Activated T-cell treated with anti-CD3 and anti-CD28 coated beads, Interleukin-2, amount 50 U/mL, for 1 hour (primary cell): ENCODE results near the gene DLG3.

Source experiments
- DNase-seq: peaks from one replicate; pipeline ENCODE4 v3.0.0-alpha.2; 2020

Gene DLG3

GRCh38 chrX:70527053-70527452 lies 82.4 kb downstream of the DLG3 start:
- DNase-seq, result no peak

GRCh38 chrX:70527610-70528345 lies 83.1 kb downstream of the DLG3 start:
- DNase-seq, result no peak

DNA sequence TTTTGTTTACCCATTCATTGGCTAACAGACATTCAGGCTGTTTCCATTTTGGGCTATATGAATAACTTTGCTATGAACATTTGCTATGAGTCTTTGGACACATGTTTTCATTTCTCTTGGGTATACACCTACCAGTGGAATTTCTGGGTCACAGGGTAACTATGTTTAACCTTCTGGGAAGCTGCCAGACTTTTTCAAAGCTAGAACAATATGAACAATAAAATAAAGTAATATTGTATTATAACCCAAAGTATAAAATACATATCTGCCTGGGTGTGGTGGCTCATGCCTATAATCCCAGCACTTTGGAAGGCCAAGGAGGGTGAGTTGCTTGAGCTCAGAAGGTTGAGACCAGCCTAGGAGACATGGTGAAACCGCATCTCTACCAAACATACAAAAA lies 90.6 kb downstream of the DLG3 start:
- DNase-seq, result no peak

DNA sequence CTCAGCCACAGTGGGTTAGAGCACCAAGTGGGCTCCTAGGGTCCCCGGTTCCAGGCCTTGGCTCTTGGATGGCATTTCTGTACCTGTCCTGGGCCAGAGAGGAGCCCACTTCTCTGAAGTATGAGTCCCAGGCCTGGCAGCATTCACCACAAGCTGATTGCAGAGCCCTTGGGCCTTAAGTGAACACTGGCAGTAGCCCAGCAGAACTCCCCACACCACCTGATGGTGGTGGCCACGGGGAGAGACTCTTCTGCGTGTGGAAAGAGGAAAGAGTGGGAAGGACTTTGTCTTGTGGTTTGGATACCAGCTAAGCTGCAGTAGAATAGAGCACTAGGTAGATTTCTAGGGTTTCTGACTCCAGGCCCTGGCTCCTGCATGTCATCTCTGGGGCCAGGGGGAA lies 104.8 kb downstream of the DLG3 start:
- no peak for DNase-seq

GRCh38 chrX:70552130-70552704 lies 107.6 kb downstream of the DLG3 start:
- no peak for DNase-seq

- no peak for DNase-seq
Measured at GRCh38 chrX:70553516-70553915, 108.9 kb downstream of the DLG3 start.

DNA sequence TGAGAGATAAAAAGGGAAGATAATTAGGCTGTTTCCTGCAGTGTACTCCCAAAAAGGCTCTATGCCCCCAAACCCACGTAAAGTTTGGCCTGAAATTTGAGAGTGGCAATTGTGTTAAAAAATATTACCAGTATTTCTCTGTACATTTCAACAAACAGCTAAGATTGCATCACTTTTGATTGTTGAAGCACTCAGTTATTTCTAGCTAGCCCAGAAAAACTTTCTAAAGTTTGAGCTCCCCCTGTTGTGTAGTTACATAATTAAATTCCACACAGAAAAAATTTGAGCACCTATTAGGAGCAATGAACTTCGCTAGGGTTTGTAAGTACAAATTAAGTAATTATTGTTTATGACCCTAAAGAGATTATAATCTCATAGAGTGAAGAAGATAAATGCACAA lies 109.4 kb downstream of the DLG3 start:
- DNase-seq, result no peak

DNA sequence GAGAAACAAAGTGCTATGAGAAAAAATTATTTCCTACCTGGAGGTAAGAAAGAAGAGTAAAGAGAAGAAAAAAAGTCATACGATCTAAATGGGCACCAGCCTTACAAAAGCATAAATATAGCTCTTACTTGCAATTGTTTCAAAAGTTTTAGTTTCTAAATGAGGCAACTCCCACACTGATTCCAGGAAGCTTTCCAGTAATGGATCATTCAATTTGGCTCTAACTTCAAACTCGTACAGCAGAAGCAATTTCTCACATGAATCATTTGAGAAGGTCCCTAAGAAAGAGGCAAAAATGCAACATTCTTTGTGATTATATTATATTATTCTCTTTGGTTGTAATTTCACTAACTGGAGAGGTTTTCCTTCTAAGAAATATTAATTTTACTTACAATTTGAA lies 109.9 kb downstream of the DLG3 start:
- no peak for DNase-seq

DNA sequence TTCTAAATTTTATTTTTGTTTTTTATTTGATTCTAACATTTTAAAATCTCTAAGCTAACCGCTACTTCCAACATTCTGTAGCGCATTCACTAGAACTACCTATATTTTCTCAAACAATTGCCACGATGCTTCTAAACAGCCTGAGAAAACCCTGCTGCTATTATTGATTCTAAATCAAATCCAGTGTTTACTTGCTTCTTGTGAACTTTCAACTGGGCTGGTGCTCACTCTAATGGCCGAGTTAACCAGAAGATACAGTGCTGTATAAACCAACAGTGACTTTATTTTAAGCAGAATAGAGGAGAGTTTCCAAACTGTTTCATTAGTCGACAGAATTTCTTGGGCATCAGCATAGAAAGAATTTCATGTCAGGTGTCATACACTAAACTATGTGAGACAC lies 110.3 kb downstream of the DLG3 start:
- no peak for DNase-seq
